Activated CD4-positive, alpha-beta T cell treated with anti-CD3 and anti-CD28 coated beads, Interleukin-2, amount 50 U/mL, for 48 hours (primary cell): ENCODE results near the gene POLG.

Source experiments
- DNase-seq, 2 experiments: peaks; one replicate each; pipeline ENCODE4 v3.0.0-alpha.2; 2020

The POLG gene

DNA sequence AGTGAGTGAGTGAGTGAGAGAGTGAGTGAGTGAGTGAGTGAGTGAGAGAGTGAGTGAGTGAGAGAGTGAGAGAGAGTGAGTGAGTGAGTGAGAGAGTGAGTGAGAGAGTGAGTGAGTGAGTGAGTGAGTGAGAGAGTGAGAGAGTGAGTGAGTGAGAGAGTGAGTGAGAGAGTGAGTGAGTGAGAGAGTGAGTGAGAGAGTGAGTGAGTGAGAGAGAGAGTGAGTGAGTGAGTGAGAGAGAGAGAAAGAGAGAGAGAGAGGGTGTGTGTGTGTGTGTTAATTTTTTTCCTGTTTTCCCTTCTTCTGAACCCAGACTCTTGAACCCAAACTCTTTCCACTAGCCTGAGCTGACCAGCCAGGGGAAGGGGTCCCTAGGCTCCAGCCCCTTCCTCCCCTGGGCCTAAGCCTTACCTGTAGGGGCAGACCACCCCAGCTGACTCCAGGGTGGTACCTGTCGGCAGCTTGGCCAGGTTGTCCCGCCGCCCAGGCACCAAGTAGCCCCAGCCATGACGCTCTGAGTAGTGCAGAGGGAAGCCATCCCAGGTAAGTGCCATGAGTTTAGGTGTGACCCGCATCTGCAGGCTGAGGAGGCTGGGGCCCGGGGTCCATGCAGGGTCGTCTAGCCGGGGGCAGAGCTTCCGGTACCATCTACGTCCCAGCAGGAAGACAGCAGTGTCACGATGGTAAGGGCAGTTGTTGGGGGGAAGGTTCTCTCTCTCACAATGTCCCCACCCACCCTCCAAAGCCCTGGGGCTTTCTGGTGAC lies 9.4 kb downstream of the POLG start:
- DNase-seq, result no peak

- DNase-seq, result no peak
Observed at GRCh38 chr15:89323825-89324224, 10.8 kb downstream of the POLG start.

GRCh38 chr15:89322822-89323221 lies 11.8 kb downstream of the POLG start:
- no peak for DNase-seq

DNA sequence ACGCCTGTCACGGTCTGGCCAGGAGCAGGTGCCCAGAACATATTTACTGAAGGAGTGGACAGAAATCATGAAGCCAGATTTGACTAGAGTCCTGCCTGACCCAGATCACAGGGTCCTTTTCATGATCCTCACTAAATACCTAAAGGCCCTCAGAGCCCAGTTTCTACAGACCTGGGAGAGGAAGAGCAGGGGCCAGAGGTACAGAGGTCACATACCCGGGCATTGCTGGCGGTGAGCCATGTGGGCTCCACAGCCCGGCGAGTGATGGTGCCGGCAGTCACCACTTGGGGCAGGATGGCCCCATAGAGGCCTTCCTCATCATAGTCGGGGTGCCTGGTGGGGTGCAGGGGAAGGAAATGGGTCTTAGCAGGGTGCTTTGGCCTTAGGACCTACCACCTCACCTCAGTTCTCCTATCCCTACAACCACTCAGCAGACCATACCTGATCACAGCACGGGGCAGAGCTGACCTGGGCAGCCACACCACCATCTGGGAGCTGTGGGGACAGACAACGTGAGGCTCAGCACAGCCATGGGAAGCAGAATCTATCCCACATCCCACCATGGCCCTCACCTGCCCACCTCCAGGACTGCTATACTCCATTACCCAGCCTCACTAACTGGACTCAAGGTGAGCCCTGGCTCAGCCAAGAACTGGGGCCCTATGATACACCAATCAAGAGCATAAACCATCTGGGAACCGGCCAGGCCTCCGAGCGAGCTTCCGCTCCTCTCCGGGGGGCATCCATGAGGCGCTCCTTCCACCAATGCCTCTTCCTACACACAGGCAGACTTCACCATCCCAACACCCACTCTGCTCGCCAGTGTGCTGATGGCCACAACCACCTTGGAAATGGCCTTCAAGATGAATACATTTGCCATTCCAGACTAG lies 12.9 kb downstream of the POLG start:
- DNase-seq, result no peak

DNA sequence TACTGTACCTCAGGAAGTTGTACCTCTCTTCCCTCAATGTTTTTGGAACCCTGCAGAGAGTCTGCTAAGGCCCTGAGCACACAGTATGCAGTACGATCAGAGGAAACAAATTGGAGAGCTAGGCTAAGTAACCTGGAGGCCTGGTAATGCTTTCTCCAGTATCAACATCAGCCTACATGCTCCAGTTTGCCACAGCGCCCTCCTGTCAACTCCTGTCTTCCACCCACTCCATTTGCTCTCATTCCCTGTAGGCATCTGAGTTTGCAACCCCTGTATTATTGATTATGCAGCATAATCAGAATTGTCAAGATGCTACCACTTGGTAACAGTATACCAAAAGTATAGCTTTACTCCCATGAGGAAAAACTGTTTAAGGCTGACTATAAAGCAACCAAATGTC lies 14.4 kb downstream of the POLG start:
- DNase-seq, result no peak

- DNase-seq, result no peak
Observed at GRCh38 chr15:89319678-89320077, 14.9 kb downstream of the POLG start.

DNA sequence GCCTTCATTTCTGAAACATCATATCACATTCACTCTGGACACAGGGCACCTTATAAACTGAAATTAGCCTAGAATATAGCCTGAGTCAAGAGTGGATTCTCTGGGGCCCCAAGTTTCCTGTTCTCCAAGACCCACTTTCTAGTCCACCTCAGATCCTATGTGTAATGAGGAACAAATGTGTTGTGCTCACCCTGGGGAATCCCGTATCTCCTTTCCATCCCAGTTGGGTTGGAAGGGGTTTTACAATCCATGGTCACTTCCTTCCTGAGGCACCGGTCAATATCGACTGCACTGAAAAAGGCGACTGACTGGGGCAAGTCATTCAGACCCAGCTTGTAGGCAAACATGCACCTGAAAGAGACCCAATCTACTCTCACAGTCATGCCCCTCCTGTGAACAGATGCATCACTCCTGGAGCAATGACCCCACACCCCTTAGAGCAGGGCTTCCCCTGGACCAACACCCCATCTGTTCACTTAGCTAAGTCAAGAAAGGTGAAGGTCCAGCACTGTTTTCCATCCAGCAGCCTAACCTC lies 17.4 kb downstream of the POLG start:
- DNase-seq, result no peak

DNA sequence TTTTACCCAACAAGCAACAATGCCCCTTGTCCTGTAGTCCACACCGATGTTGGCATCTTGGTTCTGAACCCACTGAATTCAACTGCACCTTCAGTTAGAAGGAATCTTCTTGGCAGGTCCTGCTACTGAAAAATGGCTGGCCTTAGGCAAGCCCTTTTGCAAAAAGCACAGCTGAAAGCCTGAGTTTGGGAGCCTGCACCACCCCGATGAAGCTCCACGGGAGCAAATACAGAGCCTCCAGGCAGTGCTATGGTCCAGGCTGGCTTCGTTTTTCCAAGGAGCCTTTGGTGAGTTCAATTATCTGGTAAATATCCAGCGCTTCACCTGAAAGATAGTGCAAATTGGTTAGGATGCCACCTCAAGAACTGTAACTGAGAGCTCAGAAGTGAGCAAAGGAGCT lies 18.1 kb downstream of the POLG start:
- DNase-seq, result no peak

GRCh38 chr15:89315375-89315929 lies 19.2 kb downstream of the POLG start:
- DNase-seq, result no peak

- no peak for DNase-seq
Observed at GRCh38 chr15:89309993-89310392, 24.6 kb downstream of the POLG start.

DNA sequence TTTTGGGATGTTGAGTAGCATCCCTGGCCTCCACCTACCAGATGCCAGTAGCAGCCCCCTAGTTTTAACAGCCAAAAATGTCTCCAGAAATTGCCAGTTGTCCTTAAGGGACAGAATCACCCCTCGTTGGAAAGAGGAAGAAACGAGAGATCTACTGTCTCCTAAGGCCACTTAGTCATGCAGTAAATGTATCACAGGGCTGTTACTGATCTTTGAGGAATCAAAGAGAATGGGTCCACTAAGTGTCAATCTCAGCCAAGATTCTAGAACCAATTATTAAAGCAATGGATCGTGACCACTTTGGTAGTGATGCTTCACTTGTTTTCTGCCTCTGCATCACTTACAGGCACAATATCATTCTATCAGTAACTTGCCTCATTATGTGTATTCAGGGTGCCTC lies 26.4 kb downstream of the POLG start:
- no peak for DNase-seq

DNA sequence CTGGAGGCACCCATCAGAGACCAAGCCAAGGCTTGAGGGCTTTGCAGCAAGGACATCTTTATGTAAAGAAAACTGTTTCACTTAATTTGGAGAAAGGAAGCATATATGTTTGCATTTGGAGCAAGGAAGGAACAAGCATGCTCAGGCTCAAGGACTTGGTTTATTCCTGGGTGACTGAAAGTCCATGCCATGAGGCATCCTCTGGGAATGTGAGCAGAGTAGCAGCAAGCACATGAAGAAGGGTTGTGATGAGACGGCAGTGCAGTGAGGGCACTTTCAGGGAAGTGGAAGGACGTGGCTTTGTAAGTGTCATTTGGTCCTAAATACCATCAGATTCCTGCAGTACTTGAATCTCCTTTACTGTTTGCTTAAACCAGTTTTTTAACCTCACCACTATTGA lies 26.8 kb downstream of the POLG start:
- DNase-seq, result no peak

- no peak for DNase-seq
Observed at GRCh38 chr15:89307046-89307587, 27.5 kb downstream of the POLG start.

- DNase-seq, result no peak
Observed at GRCh38 chr15:89305395-89305794, 29.2 kb downstream of the POLG start.

DNA sequence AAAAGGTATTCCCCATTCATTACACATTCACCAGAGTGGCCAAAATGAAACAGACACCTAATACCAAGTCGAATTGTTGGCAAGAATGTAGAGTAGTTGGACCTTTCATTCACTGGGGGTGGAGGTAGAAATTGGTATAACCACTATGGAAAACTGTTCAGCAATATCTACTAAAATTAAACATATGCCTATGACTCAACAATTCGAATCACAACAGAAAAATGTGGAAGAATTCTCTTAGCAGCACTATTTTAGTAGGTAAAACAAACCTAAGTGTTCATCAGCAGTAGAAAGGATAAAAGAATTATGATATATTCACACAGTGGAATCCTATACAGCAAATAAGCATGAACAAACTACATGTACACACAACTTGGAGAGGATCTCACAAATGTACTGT lies 30.6 kb downstream of the POLG start:
- no peak for DNase-seq

DNA sequence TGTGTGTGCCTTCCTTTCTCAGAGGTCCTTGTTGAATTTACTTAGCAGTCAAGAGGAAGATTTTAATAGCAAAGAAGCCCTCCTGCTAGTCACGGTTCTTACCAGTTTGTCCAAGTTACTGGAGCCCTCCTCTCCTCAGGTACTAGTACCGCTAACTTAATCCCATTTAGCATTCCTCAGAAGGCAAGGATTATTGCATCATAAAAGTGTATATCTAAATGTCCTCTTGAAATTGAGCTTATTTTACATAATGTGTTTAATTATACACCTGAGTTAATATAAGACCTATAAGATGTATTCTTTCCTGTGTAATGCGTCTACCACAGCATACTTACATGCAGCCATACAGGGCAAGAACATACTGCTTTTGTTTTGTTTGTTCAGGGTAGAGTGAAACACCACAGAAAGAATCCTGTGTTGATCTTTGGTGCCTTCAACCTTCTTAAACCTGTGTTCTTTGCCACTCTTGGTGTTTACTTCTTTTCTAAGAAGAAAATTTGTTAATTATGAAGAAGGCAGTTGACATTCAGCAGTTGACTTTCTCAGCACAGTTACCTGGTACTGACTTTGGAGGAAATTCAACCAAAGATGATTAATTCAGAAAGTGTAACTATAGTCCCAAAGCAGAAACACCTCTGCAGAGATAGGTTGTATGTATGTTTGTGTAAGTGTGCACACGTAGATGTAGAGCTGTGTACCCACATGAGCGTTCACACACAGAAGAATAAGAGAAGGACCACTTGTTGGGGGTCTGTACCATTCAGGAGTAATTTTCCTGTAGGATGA lies 33.1 kb downstream of the POLG start:
- DNase-seq, result no peak

DNA sequence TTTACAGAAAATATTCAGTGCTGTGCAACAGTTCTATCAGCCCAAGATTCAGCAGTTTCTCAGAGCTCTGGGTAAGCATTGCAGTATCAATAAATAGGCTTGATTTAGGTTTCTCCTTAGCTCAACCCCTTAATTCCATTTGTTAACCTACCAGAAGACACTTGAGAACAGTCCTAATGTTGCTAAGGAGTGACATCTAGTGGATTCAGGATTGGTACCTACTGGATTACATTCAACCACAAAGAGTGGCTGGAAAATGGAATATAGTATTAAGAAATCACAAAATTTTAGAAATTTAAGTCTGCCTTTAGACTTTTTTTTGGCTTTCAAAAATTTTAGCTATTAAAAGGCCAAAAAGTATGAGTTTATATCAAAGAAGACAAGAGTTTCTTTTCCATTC lies 34.7 kb downstream of the POLG start:
- DNase-seq, result no peak

DNA sequence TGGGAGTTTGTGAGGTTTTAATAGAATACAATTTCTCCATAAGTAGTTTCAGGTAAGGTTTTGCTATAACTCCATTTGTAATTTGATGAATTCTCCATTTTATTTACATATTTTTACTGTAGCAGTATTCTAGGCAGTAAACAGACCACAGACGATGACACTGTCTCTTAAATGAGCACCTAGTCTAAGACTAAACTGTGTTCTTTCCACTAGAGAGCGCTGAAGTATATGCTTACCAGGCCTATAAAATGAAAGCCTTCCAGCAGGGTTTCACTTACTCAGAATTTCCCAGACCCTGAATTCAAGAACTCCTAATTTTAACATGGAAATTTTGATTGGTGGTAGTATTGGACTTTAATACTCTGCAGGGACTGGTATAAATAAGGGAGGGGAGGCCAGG lies 41.6 kb downstream of the POLG start:
- no peak for DNase-seq

DNA sequence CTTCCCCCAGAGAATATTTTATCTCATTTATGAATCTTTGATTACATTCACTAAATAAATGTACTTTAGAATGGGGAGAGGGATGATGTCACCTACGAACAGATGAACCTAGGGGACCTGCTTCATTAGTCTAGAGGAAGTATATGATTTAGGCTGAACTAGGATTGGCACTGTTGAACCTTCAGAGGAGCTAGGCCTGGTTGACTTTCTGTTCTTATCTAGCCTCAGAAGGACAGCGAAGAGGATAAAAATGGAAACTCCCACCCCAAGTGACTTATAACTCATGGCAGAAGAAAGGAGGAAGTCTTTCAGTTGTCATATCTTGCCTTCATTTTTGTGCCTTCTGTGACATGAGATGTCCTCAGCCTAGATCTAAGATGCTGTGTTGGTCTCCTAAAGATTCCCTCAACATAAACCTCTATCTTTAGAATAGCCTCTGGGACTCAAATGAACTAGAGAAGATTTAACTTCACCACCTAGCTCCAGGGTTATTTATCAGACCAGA lies 42.6 kb downstream of the POLG start:
- DNase-seq, result no peak

DNA sequence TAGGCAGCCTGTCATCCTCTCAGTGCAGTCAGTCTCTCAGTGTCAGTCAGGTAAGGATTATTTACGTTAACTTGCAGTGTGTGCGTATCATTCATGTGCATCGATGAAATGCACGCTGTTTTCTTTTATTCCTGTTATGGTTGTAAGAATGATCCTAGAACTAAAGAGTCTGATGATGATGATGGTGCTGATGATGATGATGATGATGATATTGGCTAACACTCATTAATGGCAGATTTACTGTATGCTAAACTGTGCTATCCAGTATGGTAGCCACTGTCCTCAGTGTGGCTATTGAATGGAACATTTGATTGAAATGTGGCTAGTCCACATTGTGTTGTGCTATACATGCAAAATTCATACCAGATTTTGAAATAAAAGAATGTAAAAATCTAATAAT lies 51.4 kb downstream of the POLG start:
- no peak for DNase-seq

DNA sequence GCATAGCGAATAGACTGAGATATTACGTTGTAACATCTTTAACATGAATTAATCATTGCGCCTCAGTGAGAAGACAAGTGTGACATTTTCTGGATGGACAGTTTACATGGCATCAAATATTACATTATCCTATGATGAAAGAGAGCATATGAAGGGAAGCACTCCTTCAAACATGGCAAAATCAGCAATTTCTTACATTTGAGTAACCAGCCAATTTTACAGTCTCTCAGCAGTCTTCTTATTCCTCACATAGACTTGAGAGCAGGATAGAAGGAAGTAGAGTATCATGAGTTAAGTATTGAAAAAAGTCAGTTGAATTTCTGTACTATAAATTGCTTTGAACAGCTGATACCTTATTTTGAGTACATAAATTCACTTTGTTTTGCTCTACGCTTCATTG lies 52.0 kb downstream of the POLG start:
- no peak for DNase-seq

DNA sequence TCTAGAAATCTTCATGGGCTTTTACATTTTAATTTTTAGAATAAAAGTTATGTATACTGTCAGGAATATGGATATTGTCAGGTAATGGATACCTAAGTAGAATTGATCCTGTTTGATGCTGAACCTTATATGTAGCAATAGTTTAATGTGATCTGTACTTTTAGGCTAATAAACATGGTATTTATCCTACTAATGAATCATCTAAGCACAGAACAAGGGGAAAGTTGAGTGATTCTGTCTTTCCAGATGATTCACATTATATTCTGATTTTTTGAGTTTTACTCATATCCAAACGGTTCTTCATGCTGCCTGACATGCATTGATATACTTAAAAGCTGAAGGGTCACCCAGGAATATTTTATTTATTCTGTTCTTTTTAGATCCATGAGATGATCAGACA lies 56.3 kb downstream of the POLG start:
- no peak for DNase-seq
